GM12878 (cell line): ENCODE results near the gene ANAPC2. TPM values are rescaled to one million over a fixed set of nuclear protein-coding genes. Genes with fewer than 3 reads are reported as not detected.

ENCODE experiments used
- ATAC-seq: fragments of 200-7000 bp; cut with Tn5 transposase; 3 replicates; pipeline ENCODE4 v1.9.1; 2020; ENCODE audit warnings: mild to moderate bottlenecking, moderate library complexity
- BruUV-seq: library from RNA; stranded (reverse); fragments of 400-500 nt; replicated peaks from 2 replicates; lab custom pipeline; 2021; lab: Mats Ljungman, UMichigan
- CTCF ChIA-PET: fragments of 300-600 bp; sonication (Branson Sonifier 250); formaldehyde crosslinking; extraction: SDS; loops from one replicate; lab custom pipeline; 2021; ENCODE audit warnings: inconsistent platforms; lab: Yijun Ruan, JAX
- POLR2A ChIA-PET: fragments of 350-600 bp; formaldehyde crosslinking; extraction: SDS; loops from one replicate; lab custom pipeline; 2021; ENCODE audit warnings: inconsistent platforms; lab: Charles Lee
- RAD21 ChIA-PET: fragments of 300-600 bp; sonication (Branson Sonifier 250); formaldehyde crosslinking; loops from one replicate; lab custom pipeline; 2023; ENCODE audit warnings: antibody characterized with exemption; ENCODE audit not compliant: unreplicated experiment; lab: Charles Lee
- SMC1A ChIA-PET: fragments of 300-600 bp; sonication (Branson Sonifier 250); formaldehyde crosslinking; loops from one replicate; lab custom pipeline; 2023; ENCODE audit not compliant: unreplicated experiment, uncharacterized antibody; lab: Charles Lee
- DNase-seq: peaks from one replicate; pipeline ENCODE4 v3.0.0-alpha.2; 2011; ENCODE audit warnings: low read depth, low spot score
- FAIRE-seq: peaks from 3 replicates; lab custom pipeline; 2011; peaks lifted over from hg19 to GRCh38; lab: Jason Lieb, UNC
- H2AFZ ChIP-seq: 2 replicates; pipeline ENCODE4 v1.6.0; 2011; ENCODE audit warnings: low read depth, low read length, control low read depth; ENCODE audit not compliant: control insufficient read depth
- H3K27ac ChIP-seq: 2 replicates; pipeline ENCODE4 v1.5.1; 2011; ENCODE audit warnings: control low read depth; ENCODE audit not compliant: control insufficient read depth, insufficient read depth
- H3K27me3 ChIP-seq, 2 experiments: replicated peaks in 1 of 2; 2 replicates each; pipeline versions ENCODE4 v1.6.0 to v1.6.1; 2011; ENCODE audit warnings: low read length in 1 of 2; ENCODE audit not compliant: control insufficient read depth in 2 of 2, insufficient read depth in 2 of 2
- H3K36me3 ChIP-seq, 2 experiments: 2 replicates each; pipeline ENCODE4 v1.5.1; 2011; ENCODE audit warnings: low read length in 1 of 2; ENCODE audit not compliant: control insufficient read depth in 2 of 2, insufficient read depth in 2 of 2
- H3K4me1 ChIP-seq: 2 replicates; pipeline ENCODE4 v1.6.1; 2011; ENCODE audit warnings: mild to moderate bottlenecking, low read length, moderate library complexity, mixed read lengths; ENCODE audit not compliant: control insufficient read depth, insufficient read depth
- H3K4me2 ChIP-seq: 2 replicates; pipeline ENCODE4 v1.6.0; 2011; ENCODE audit warnings: control low read depth; ENCODE audit not compliant: control insufficient read depth, insufficient read depth
- H3K4me3 ChIP-seq: fragments of 200-600 bp; sonication (generic); 2 replicates; pipeline ENCODE4 v1.5.1; 2016
- H3K79me2 ChIP-seq: 2 replicates; pipeline ENCODE4 v1.6.0; 2011; ENCODE audit warnings: low read length; ENCODE audit not compliant: control insufficient read depth, insufficient read depth
- H3K9ac ChIP-seq: 2 replicates; pipeline ENCODE4 v1.8.0; 2011; ENCODE audit warnings: low read length, control low read depth, mixed read lengths; ENCODE audit not compliant: control insufficient read depth, insufficient read depth
- H3K9me3 ChIP-seq: replicated peaks from 3 replicates; pipeline ENCODE4 v1.5.1; 2011; ENCODE audit warnings: mild to moderate bottlenecking, low read length; ENCODE audit not compliant: control insufficient read depth, insufficient read depth
- H4K20me1 ChIP-seq: 2 replicates; pipeline ENCODE4 v1.6.0; 2011; ENCODE audit not compliant: control insufficient read depth, insufficient read depth
- CBX3 ChIP-seq: fragments of 200-600 bp; sonication (generic); IDR thresholded peaks from 2 replicates; pipeline ENCODE4 v1.6.1; 2016; ENCODE audit warnings: low read depth, borderline replicate concordance
- CHD2 ChIP-seq: IDR thresholded peaks from 2 replicates; pipeline ENCODE4 v1.6.1; 2011; ENCODE audit warnings: low read depth, low read length, improper control_type of control experiment, borderline replicate concordance
- HCFC1 ChIP-seq: fragments of 150-350 bp; IDR thresholded peaks from 2 replicates; pipeline ENCODE4 v1.6.1; 2014; ENCODE audit warnings: low read length
- MYC ChIP-seq: IDR thresholded peaks from 2 replicates; pipeline ENCODE4 v1.6.1; 2011; ENCODE audit warnings: mild to moderate bottlenecking, low read length, moderate library complexity, inconsistent platforms; ENCODE audit not compliant: insufficient read depth, insufficient replicate concordance, insufficient read length, severe bottlenecking
- NR2F1 ChIP-seq: fragments of 450-650 bp; conservative IDR thresholded peaks from 2 replicates; pipeline ENCODE4 v1.6.1; 2017; ENCODE audit warnings: mild to moderate bottlenecking
- POLR2A ChIP-seq: IDR thresholded peaks from 2 replicates; pipeline ENCODE4 v1.6.1; 2011; ENCODE audit warnings: low read depth, mild to moderate bottlenecking, low read length
- RFX5 ChIP-seq: IDR thresholded peaks from 2 replicates; pipeline ENCODE4 v1.6.1; 2011; ENCODE audit warnings: low read depth, low read length, improper control_type of control experiment
- RUNX3 ChIP-seq: IDR thresholded peaks from 2 replicates; pipeline ENCODE4 v1.6.1; 2012; ENCODE audit warnings: low read length, inconsistent platforms
- SMAD5 ChIP-seq: IDR thresholded peaks from 2 replicates; pipeline ENCODE4 v1.6.1; 2016; ENCODE audit warnings: antibody characterized with exemption, low read depth
- SUZ12 ChIP-seq: fragments of 200-600 bp; sonication (generic); IDR thresholded peaks from one replicate; pipeline ENCODE4 v1.6.1; 2018; ENCODE audit warnings: antibody characterized with exemption, mild to moderate bottlenecking; ENCODE audit not compliant: unreplicated experiment
- TAF1 ChIP-seq: IDR thresholded peaks from 2 replicates; pipeline ENCODE4 v1.6.1; 2011; ENCODE audit warnings: mild to moderate bottlenecking, low read depth, low read length, borderline replicate concordance
- ZNF217 ChIP-seq: fragments of 450-650 bp; IDR thresholded peaks from 2 replicates; pipeline ENCODE4 v1.6.1; 2017; ENCODE audit warnings: antibody characterized with exemption, mild to moderate bottlenecking
- ZNF274 ChIP-seq: IDR thresholded peaks from one replicate; pipeline ENCODE4 v1.8.0; 2011; ENCODE audit not compliant: insufficient read length, insufficient read depth
- ZZZ3 ChIP-seq: IDR thresholded peaks from 2 replicates; pipeline ENCODE4 v1.6.1; 2011; ENCODE audit warnings: low read depth; ENCODE audit not compliant: control insufficient read depth, insufficient read length
- WGBS: methylation state at CpG from one replicate; pipeline ENCODE4 v1.1.6; 2016; ENCODE audit warnings: low lambda C conversion rate; ENCODE audit not compliant: insufficient replicate concordance, insufficient coverage; ENCODE audit errors: missing lambda C conversion rate; 5-methylcytosine and 5-hydroxymethylcytosine counted together
- in situ Hi-C: fragments of 300-500 bp; cut with MboI; formaldehyde crosslinking; loops from 9 replicates; pipeline ENCODE4 v1.14.3; 2018; ENCODE audit warnings: mixed read lengths
- intact Hi-C: fragments of 100-400 bp; cut with micrococcal nuclease; formaldehyde crosslinking; loops from one replicate; pipeline ENCODE4 v1.14.2; 2022; ENCODE audit not compliant: unreplicated experiment
- polyA plus RNA-seq, 11 experiments: library from polyadenylated mRNA; depleted of rRNA in 4 of 11; unstranded in 6 of 11; stranded (reverse) in 5 of 11; fragments of >200 nt; fragmentation: Nextera tagmentation in 4 of 11; fragmentation: Illumina TruSeq in 1 of 11; extraction: Ambion mirVana in 4 of 11; extraction: Trizol in 1 of 11; gene quantifications; 1 replicate in 1 of 11; 2 replicates in 10 of 11; pipeline versions ENCODE4 v1.2.1 to v1.2.3, GENCODE V29; 2011 to 2016; ENCODE audit warnings: inconsistent platforms in 2 of 11, missing spikeins in 2 of 11, low read depth in 1 of 11
- total RNA-seq, 4 experiments: library from RNA; depleted of rRNA in 3 of 4; stranded (reverse); fragments of >200 nt in 3 of 4; fragmentation: Illumina TruSeq in 1 of 4; extraction: Trizol in 1 of 4; gene quantifications; 2 replicates each; pipeline versions ENCODE4 v1.2.1 to v1.2.3, GENCODE V29; 2013 to 2021
- TF ChIP-seq, protein P1 (sequence below): fragments of 450-650 bp; IDR thresholded peaks from 2 replicates; pipeline ENCODE4 v1.6.1; 2016; ENCODE audit warnings: mild to moderate bottlenecking
- TF ChIP-seq, protein P2 (sequence below): fragments of 450-650 bp; formaldehyde crosslinking; IDR thresholded peaks from 2 replicates; pipeline ENCODE4 v1.5.0; 2022; ENCODE audit warnings: mild to moderate bottlenecking, missing genetic modification characterization
- TF ChIP-seq, protein P3 (sequence below): fragments of 450-650 bp; formaldehyde crosslinking; IDR thresholded peaks from 2 replicates; pipeline ENCODE4 v1.4.0; 2022; ENCODE audit warnings: mild to moderate bottlenecking, moderate library complexity

Gene ANAPC2
- total and polyA plus RNA-seq, 10 of the 15 experiments (the other 5 are each of a cell fraction or from before 2014, with no cell fraction given): 0.03 to 65.2 (median 20.5) TPM

DNA sequence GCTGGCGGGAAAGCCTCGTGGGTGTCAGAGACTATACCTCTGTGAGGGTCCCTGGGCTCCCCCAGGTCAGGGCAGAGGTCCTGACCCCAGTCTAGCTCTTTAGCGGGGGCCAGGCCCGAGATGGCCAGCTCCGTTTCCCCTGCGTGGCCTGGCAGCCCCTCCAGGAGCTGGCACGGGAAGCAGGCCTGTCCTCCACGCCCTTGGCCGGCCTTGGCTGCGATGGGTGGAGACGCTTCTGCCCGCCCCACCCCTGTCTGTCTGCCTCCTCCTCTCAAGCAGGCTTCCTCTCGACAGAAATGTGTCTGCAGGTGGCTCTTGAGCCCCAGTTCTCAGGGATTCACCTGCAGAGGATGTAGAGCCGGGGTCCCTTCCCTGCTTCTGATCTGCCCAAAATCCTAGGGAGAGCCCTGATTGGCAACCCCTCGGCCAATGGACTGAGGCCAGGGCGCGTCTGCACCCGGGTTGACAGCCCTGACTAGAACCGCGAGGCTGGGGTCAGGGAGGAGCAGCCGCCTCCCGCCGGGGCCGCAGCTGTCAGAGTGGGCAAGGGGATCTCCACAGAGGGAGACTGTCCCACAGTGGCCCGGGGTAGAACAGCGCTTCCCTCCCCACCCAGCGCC, 52.0 kb downstream of the ANAPC2 start:
- RAD21 ChIA-PET: interaction anchor here (0.6 kb wide), 1 partner anchor 41 kb away, joined by 4 read pairs; no protein-coding TSS in a partner anchor
- Histone ChIP-seq H4K20me1 (no peaks in the 10 kb centered on the region), H3K4me3 (no peak overlapping the region), H3K4me2 (no peak overlapping the region), H3K4me1 (no peaks in the 10 kb centered on the region), H3K79me2 (no peaks in the 10 kb centered on the region), H3K27me3 (peaks cover 10 to 14% of the 10 kb centered on the region in 2 experiments), H3K36me3 (no peaks in the 10 kb centered on the region), H2AFZ (no peak overlapping the region), H3K9ac (no peak overlapping the region), H3K27ac (no peak overlapping the region), H3K9me3 (no peaks in the 10 kb centered on the region; the same call in 2 of the 3 replicates)
- SMC1A ChIA-PET: no interaction called here
- CTCF ChIA-PET: interaction anchor here (0.6 kb wide), 1 partner anchor 377 kb away, joined by 3 read pairs; no protein-coding TSS in a partner anchor
- FAIRE-seq (no peak), ATAC-seq (peak; percentile 59), DNase-seq (no peak)
- TF ChIP-seq SMAD5: no peak
- TF ChIP-seq, protein P1, sequence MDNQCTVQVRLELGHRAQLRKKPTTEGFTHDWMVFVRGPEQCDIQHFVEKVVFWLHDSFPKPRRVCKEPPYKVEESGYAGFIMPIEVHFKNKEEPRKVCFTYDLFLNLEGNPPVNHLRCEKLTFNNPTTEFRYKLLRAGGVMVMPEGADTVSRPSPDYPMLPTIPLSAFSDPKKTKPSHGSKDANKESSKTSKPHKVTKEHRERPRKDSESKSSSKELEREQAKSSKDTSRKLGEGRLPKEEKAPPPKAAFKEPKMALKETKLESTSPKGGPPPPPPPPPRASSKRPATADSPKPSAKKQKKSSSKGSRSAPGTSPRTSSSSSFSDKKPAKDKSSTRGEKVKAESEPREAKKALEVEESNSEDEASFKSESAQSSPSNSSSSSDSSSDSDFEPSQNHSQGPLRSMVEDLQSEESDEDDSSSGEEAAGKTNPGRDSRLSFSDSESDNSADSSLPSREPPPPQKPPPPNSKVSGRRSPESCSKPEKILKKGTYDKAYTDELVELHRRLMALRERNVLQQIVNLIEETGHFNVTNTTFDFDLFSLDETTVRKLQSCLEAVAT: no peak
- TF ChIP-seq SUZ12: no peak
- TF ChIP-seq POLR2A: no peak
- TF ChIP-seq CBX3: no peak
- TF ChIP-seq, protein P2, sequence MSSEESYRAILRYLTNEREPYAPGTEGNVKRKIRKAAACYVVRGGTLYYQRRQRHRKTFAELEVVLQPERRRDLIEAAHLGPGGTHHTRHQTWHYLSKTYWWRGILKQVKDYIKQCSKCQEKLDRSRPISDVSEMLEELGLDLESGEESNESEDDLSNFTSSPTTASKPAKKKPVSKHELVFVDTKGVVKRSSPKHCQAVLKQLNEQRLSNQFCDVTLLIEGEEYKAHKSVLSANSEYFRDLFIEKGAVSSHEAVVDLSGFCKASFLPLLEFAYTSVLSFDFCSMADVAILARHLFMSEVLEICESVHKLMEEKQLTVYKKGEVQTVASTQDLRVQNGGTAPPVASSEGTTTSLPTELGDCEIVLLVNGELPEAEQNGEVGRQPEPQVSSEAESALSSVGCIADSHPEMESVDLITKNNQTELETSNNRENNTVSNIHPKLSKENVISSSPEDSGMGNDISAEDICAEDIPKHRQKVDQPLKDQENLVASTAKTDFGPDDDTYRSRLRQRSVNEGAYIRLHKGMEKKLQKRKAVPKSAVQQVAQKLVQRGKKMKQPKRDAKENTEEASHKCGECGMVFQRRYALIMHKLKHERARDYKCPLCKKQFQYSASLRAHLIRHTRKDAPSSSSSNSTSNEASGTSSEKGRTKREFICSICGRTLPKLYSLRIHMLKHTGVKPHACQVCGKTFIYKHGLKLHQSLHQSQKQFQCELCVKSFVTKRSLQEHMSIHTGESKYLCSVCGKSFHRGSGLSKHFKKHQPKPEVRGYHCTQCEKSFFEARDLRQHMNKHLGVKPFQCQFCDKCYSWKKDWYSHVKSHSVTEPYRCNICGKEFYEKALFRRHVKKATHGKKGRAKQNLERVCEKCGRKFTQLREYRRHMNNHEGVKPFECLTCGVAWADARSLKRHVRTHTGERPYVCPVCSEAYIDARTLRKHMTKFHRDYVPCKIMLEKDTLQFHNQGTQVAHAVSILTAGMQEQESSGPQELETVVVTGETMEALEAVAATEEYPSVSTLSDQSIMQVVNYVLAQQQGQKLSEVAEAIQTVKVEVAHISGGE (CRISPR knock-in tag): no peak
- no peak for TF ChIP-seq NR2F1
- TF ChIP-seq ZZZ3: no peak
- no peak for TF ChIP-seq HCFC1
- no peak for TF ChIP-seq RFX5
- TF ChIP-seq MYC: no peak
- no peak for TF ChIP-seq ZNF217
- no peak for TF ChIP-seq ZNF274
- no peak for TF ChIP-seq RUNX3
- TF ChIP-seq TAF1: no peak
- no peak for TF ChIP-seq CHD2
- TF ChIP-seq, protein P3, sequence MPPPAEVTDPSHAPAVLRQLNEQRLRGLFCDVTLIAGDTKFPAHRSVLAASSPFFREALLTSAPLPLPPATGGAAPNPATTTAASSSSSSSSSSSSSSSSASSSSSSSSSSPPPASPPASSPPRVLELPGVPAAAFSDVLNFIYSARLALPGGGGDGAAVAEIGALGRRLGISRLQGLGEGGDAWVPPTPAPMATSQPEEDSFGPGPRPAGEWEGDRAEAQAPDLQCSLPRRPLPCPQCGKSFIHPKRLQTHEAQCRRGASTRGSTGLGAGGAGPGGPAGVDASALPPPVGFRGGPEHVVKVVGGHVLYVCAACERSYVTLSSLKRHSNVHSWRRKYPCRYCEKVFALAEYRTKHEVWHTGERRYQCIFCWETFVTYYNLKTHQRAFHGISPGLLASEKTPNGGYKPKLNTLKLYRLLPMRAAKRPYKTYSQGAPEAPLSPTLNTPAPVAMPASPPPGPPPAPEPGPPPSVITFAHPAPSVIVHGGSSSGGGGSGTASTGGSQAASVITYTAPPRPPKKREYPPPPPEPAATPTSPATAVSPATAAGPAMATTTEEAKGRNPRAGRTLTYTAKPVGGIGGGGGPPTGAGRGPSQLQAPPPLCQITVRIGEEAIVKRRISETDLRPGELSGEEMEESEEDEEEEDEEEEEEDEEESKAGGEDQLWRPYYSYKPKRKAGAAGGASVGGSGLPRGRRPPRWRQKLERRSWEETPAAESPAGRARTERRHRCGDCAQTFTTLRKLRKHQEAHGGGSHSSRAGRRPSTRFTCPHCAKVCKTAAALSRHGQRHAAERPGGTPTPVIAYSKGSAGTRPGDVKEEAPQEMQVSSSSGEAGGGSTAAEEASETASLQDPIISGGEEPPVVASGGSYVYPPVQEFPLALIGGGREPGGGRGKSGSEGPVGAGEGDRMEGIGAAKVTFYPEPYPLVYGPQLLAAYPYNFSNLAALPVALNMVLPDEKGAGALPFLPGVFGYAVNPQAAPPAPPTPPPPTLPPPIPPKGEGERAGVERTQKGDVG (CRISPR knock-in tag): no peak
- BruUV-seq: no TSS peak
- in situ Hi-C loops: no loop called here
- intact Hi-C loops: no loop called here
- POLR2A ChIA-PET: interaction anchor here (1.5 to 3.1 kb wide), 2 partner anchors 13 to 14 kb away, joined by 8 to 11 read pairs; no protein-coding TSS in a partner anchor
- WGBS: 16% methylated on average over 27 of the region's 27 CpGs
